T-helper 17 cell (primary cell): ENCODE data around the gene SARS2. TPM values are rescaled to one million over a fixed set of nuclear protein-coding genes. Genes with fewer than 3 reads are reported as not detected.

Experiments
- ATAC-seq: fragments of 150-1000 bp; cut with Tn5 transposase; 2 replicates; pipeline ENCODE4 v1.10.0; 2021; ENCODE audit warnings: mild to moderate bottlenecking, moderate library complexity
- DNase-seq, 3 donors: peaks; one replicate each; pipeline versions ENCODE4 v3.0.0 to v3.0.0-alpha.2; 2020 to 2021
- H3K9me3 ChIP-seq: one replicate; pipeline ENCODE4 v1.7.0; 2013; ENCODE audit warnings: low read length, mild to moderate bottlenecking; ENCODE audit not compliant: control insufficient read depth, poor library complexity, severe bottlenecking
- H3K27ac Mint-ChIP-seq: one replicate; pipeline ENCODE4 v1.8.0; 2022; ENCODE audit warnings: mild to moderate bottlenecking, moderate library complexity, mixed read lengths
- H3K27me3 Mint-ChIP-seq: one replicate; pipeline ENCODE4 v1.8.0; 2022; ENCODE audit warnings: mixed read lengths
- H3K36me3 Mint-ChIP-seq: one replicate; pipeline ENCODE4 v1.8.0; 2022; ENCODE audit warnings: low read depth, mixed read lengths
- H3K4me1 Mint-ChIP-seq: one replicate; pipeline ENCODE4 v1.8.0; 2022; ENCODE audit warnings: mild to moderate bottlenecking, mixed read lengths
- H3K4me3 Mint-ChIP-seq: one replicate; pipeline ENCODE4 v1.8.0; 2022; ENCODE audit warnings: mild to moderate bottlenecking, moderate library complexity, mixed read lengths
- total RNA-seq, 4 donors: library from RNA in 2 of 4; stranded (reverse) in 2 of 4; gene quantifications; one replicate each; pipeline ENCODE4 v1.2.3 and lab custom pipeline; 2022 to 2026

Gene SARS2
- total RNA-seq, 2 donors from 2014 or later = 18.6 to 19.5 TPM

DNA sequence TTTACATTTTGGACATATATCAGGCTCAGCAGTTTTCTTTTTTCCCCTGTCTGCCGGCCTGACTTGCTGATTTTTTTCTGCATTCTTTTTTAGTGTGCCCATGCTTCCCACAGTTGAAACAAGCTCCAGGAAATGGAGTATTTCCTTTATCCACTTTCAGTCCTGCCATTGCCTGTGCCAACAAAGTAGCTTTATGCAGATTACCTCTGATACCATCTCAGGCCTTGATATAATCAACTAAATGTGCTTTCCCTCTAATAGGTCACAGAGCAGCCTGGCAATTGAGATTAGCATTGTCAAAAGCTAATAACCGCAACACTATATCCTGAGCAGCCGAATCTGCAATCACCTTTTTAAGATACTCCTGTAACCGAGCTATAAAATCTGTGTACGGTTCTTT is 9.4 kb upstream of the SARS2 start:
- no peak for DNase-seq

DNA sequence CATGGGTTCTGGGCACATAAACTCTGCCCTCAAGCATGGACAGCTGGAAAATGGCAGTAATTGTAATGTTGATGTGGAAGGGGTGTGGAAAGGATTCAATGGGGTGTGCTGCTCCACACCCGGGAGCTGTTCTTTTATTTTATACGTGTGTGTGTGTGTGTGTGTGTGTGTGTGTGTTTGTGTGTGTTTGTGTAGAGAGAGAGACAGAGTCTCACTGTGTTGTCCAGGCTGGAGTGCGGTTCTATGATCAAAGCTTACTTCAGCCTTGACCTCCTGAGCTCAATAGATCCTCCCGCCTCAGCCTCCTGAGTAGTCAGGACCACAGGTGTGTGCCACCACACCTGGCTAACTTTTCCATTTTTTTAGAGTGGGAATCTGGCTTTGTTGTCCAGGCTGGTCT is 3.0 kb upstream of the SARS2 start:
- DNase-seq (no peak), ATAC-seq (no peak)
- Mint-ChIP-seq H3K4me1 (peaks cover 18% of the 10 kb centered on the region), H3K27me3 (no peaks in the 10 kb centered on the region), H3K4me3 (no peak overlapping the region), H3K36me3 (peaks cover 3% of the 10 kb centered on the region), H3K27ac (no peak overlapping the region)
- no peaks in the 10 kb centered on the region for H3K9me3 ChIP-seq

More for the DNA sequence above, 9.4 kb upstream of the SARS2 start:
- no peaks in the 10 kb centered on the region for H3K9me3 ChIP-seq
- ATAC-seq = no peak
- no peak overlapping the region for H3K27ac Mint-ChIP-seq
- H3K4me1 Mint-ChIP-seq = peaks cover 9% of the 10 kb centered on the region
- no peaks in the 10 kb centered on the region for H3K36me3 Mint-ChIP-seq
- H3K27me3 Mint-ChIP-seq = no peaks in the 10 kb centered on the region
- H3K4me3 Mint-ChIP-seq = no peak overlapping the region

DNA sequence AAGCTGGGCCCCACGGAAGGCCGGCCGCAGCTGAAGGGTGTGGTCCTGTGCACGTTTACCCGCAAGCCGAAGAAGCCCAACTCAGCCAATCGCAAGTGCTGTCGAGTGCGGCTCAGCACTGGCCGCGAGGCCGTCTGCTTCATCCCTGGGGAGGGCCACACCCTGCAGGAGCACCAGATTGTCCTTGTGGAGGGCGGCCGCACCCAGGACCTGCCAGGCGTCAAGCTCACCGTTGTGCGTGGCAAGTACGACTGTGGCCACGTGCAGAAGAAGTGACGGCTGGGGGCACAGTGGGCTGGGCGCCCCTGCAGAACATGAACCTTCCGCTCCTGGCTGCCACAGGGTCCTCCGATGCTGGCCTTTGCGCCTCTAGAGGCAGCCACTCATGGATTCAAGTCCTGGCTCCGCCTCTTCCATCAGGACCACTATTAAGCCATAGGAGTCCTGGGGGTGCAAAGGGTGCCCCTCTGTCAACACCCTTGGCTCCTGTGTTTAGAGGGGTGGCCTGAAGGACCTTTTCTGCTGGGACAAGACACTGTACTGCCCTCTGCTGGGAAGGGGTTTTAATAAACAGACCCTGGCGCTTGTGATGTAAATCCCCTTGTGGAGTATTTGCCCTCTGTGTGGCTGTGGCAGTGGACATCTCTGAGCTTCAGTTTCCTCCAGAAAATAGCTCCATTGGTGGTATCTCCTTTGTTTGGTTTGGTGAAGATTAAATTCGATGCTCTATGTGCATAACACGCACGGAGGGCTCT is 2.0 kb upstream of the SARS2 start:
- H3K9me3 ChIP-seq = no peaks in the 10 kb centered on the region
- Mint-ChIP-seq H3K27ac (no peak overlapping the region), H3K4me3 (no peak overlapping the region), H3K36me3 (peaks cover 3% of the 10 kb centered on the region), H3K27me3 (no peaks in the 10 kb centered on the region), H3K4me1 (peaks cover 21% of the 10 kb centered on the region)
- ATAC-seq (no peak), DNase-seq (peak in 1 of 3 donors; percentile 24)

DNA sequence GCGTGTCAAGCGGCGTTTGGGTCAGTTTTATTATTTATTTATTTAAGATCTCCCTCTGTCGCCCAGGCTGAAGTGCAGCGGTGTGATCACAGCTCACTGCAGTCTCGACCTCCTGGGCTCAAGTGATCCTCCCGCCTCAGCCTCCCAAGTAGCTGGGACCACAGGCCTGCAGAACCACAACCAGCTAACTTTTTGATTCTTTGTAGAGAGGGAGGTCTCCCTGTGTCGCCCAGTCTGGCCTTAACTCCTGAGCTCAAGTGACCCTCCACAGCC is 894 bp upstream of the SARS2 start:
- peaks cover 3% of the 10 kb centered on the region for H3K36me3 Mint-ChIP-seq

DNA sequence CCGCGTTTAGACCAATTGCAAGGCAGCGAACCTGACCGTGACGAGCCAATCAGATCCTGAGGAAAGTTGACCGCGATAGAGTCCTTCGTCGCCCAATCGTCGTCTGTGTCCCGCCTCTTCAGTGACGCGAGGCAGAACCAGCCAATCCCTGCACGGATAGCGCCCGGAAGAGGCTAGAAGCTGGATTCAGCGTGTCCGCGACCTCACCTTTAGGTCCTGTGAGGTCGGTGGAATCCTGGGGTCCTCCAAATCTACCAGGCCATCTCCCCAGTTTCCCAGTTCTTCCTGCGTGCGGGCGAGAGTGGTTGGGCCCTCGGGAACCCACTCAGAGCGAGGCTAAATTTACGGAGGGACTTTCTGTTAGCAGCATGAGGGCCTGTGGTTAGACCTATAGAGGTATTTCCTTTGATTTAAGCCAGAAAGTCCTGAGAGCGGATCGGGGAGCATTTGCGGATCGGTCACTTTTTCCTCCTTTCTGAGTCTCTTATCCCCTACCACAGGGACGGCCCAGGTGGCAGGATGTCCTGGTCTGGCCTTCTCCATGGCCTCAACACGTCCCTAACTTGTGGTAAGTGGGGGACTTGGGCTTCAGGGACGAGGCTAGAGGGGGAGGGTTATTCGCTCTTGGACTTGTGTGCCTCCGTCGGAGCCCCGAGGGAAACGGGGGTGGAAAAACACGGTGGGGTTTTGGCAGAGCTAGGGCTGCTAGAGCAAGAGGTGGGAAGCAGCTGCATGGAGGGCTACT is 385 bp upstream of the SARS2 start, which contains the start of gene MRPS12:
MRPS12 (plus strand) TSS at position 169 of the 745 bp plus-strand sequence; CDS start at position 520, 351 bp downstream.
- H3K27ac Mint-ChIP-seq = peak within 1 kb of the TSS; percentile 99
- peaks cover 3% of the 10 kb centered on the region for H3K36me3 Mint-ChIP-seq
- no peaks in the 10 kb centered on the region for H3K27me3 Mint-ChIP-seq
- H3K4me3 Mint-ChIP-seq = peak within 1 kb of the TSS; percentile 97
- ATAC-seq = peak; percentile 95
- no peaks in the 10 kb centered on the region for H3K9me3 ChIP-seq
- peak; percentile 92 to 96 (median 96) for DNase-seq
- H3K4me1 Mint-ChIP-seq = peaks cover 21% of the 10 kb centered on the region

More for the DNA sequence above, 894 bp upstream of the SARS2 start:
- H3K27me3 Mint-ChIP-seq = no peaks in the 10 kb centered on the region
- H3K9me3 ChIP-seq = no peaks in the 10 kb centered on the region
- ATAC-seq = no peak
- DNase-seq = no peak
- peak overlapping the region; percentile 99 for H3K27ac Mint-ChIP-seq
- peak overlapping the region; percentile 97 for H3K4me3 Mint-ChIP-seq
- peaks cover 21% of the 10 kb centered on the region for H3K4me1 Mint-ChIP-seq

DNA sequence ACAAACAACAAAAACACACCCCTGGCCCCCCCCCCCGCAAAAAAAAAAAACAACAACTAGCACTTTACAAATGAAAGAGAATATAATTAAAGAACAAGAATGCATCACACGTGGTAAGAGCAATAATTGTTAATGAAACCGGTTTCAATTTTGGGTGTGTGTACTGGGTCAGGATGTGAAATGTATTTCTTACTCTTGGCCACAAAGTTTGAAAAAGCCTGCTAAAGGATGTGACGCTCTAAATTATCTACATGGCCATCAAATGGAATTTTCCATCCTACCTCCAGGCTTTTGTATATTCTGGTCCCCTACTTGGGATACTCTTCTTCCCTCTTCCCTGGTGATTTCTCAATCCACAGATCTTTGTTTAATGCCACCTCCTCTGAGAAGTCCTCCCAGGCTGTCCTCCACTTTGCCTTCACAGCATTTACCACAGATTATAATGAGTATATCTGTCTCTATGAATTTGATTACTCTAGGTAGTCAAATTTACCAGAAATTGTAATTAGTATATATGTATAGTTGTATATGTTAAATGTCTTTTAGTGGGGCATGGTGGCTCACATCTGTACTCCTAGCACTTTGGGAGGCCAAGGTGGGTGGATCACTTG is 2.1 kb downstream of the SARS2 start:
- Mint-ChIP-seq H3K36me3 (no peaks in the 10 kb centered on the region), H3K27ac (peak overlapping the region; percentile 80), H3K27me3 (no peaks in the 10 kb centered on the region), H3K4me1 (peaks cover 20% of the 10 kb centered on the region), H3K4me3 (peak overlapping the region; percentile 32)
- no peak for ATAC-seq
- DNase-seq = no peak
- no peaks in the 10 kb centered on the region for H3K9me3 ChIP-seq

DNA sequence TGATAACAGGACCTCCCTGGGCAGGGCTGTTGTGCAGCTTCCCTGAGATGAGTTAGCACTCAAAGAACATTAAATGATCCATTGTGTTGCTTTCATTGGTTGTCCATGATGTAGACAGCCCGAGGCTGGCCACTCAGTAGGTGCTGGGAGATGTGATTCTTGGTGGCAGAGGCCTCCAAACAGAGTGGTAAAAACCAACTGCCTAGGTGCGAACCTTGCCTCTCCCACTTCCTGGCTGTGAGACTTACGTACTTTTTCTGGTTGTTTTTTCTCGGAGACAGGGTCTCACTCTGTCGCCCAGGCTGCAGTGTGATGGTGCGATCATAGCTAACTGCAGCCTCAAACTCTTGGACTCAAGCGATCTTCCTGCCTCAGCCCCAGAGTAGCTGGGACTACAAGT is 6.2 kb downstream of the SARS2 start:
- no peaks in the 10 kb centered on the region for H3K9me3 ChIP-seq
- DNase-seq = no peak
- H3K27ac Mint-ChIP-seq = no peak overlapping the region
- H3K4me3 Mint-ChIP-seq = no peak overlapping the region
- no peaks in the 10 kb centered on the region for H3K27me3 Mint-ChIP-seq
- peaks cover 4% of the 10 kb centered on the region for H3K4me1 Mint-ChIP-seq
- no peak for ATAC-seq
- H3K36me3 Mint-ChIP-seq = no peaks in the 10 kb centered on the region

DNA sequence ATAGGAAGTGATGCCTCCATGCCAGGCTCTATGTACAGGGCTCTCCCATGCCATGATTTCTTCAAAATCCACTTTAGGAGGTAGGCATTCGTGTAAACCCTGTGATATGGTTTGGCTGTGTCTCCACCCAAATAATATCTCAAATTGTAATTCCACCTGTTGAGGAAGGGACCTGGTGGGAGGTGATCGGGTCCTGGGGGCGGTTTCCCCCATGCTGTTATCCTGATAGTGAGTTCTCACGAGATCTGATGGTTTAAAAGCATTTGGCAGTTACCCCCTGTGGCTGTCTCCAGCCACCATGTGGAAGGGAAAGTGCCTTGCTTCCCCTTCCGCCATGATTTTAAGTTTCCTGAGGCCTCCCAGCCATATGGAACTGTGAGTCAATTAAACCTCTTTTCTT is 8.1 kb downstream of the SARS2 start:
- Mint-ChIP-seq H3K27ac (no peak overlapping the region), H3K4me1 (no peaks in the 10 kb centered on the region), H3K4me3 (no peak overlapping the region), H3K27me3 (no peaks in the 10 kb centered on the region), H3K36me3 (no peaks in the 10 kb centered on the region)
- no peak for DNase-seq
- H3K9me3 ChIP-seq = no peaks in the 10 kb centered on the region
- ATAC-seq = no peak

DNA sequence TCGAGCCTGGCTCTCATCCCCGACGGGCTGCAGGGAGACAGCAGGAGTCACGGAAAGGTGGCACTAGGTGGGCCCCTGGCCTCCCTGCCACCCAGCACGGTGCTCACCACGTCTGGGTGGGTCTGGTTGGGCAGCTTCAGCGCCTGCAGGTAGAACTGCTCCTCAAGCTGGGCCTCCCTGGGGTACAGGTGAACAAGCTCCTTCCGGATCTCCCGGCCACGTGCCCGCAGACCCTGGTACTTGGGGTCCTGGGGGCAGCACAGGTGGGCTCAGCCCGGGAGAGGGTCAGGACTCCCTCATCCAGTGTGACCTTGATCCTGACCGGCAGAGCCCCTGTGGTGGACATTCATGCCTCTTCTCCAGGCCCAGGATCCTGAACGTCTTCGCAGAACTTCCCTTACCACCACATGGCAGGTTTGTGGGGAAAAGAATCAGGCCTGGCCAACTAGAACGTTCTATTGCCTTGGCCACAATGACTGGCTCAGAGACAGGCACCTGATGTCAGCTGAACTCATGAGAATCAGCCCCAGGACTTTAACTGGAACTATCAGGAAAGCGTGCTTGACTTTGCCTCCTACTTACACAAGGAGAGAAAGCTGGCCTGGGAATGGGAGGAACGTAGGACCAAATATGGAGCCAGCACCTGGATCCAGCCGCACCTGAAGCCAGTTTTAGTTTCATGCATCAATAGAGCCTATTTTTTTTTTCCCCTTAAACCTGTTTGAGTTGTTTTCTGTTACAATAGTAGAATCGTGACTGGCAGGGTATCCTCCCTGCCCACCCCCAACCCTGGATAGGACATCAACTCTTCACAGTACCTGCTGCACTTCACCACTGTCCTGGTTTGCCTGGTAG is 8.9 kb downstream of the SARS2 start:
- no peak for DNase-seq

DNA sequence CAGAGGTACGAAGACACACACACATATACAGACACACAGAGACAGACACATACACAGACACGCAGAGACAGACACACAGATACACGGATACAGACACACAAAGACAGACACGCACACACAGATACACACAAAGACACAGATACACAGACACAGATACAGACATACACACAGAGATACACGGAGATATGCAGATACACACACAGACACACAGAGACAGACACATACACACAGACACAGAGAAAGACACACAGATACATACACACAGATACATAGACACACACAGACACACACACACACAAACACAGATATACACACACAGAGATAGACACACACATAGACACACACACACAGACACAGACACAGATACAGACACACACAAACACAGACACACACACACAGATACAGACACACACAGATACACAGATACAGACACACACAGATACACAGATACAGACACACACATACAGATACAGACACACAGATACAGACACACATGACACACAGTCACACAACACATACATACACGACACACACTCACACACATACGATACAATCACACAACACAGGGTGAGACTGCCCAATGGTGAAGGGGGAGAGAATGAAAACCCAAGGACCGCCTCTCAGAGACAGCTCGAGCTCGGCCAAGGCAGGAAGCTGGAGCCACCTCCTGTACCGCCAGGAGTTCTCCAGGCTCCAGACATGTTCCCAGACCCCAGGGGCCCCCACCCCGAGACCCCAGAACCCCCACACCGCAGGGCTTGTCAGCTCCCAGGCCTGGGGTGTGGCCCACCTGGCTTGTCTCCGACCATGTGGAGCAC is 9.8 kb downstream of the SARS2 start:
- Mint-ChIP-seq H3K27ac (no peak overlapping the region), H3K36me3 (no peaks in the 10 kb centered on the region), H3K4me1 (no peaks in the 10 kb centered on the region), H3K27me3 (no peaks in the 10 kb centered on the region), H3K4me3 (no peak overlapping the region)
- no peaks in the 10 kb centered on the region for H3K9me3 ChIP-seq
- DNase-seq (no peak), ATAC-seq (no peak)

More for the DNA sequence above, 8.9 kb downstream of the SARS2 start:
- no peaks in the 10 kb centered on the region for H3K9me3 ChIP-seq
- no peak for ATAC-seq
- Mint-ChIP-seq H3K4me3 (no peak overlapping the region), H3K27ac (no peak overlapping the region), H3K36me3 (no peaks in the 10 kb centered on the region), H3K27me3 (no peaks in the 10 kb centered on the region), H3K4me1 (no peaks in the 10 kb centered on the region)

DNA sequence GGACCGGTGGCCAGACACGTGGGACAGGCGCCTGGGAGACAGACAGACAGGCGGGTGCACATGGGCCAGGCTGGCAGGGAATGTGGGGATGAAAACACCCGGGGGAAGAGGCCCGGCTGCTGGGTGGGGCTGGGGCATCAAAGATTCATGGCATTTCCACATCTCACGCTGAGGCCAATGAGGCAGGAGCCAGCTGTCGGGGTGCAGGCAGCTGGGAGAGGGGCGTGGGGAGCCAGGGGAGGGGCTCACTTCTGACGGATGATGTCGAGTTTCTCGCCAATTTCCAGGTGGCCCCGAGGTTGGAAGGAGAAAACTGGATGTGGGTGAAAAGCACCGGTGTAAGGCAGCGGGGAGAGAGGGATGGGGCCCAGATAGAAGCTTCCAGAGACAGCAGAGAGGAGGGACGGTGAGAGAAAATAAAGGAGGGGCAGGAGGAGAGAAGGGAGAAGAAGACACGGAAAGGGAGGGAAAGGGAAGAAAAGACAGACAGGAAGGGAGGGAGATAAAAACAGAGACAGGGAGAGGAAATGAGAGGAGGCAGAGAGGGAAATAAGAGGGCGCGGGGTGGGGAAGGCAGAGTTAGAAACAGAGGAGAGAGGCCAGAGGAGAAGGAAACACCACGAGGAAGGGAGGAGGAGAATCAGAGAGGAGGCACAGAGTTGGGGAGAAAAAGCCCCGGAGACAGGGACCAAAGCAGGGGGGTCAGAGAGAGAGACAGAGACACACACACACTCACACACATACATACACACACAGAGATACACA is 10.5 kb downstream of the SARS2 start:
- no peak overlapping the region for H3K4me3 Mint-ChIP-seq
- H3K36me3 Mint-ChIP-seq = no peaks in the 10 kb centered on the region
- no peaks in the 10 kb centered on the region for H3K4me1 Mint-ChIP-seq
- H3K9me3 ChIP-seq = no peaks in the 10 kb centered on the region
- ATAC-seq (no peak), DNase-seq (no peak)
- peak overlapping the region; percentile 27 for H3K27ac Mint-ChIP-seq
- no peaks in the 10 kb centered on the region for H3K27me3 Mint-ChIP-seq

DNA sequence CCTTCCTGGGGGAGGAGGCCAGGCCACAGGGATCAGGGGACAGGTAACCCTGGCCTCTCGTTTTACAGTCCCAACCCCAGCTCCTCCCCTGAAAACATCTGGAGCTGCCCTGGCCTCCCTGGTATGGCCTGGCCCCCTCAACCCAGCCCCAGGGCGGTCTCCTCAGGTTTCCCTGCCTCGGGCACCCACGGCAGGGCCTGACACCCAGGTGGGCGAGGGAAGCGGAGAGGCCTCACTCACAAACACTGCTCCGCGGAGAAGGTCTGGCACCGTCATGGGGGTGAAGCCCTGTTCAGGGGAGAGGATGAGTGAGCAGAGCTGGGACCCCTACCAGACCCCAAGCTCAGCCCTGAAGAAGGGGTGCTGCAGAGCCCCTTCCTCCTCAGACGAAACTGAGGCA is 12.0 kb downstream of the SARS2 start:
- Mint-ChIP-seq H3K27ac (no peak overlapping the region), H3K36me3 (no peaks in the 10 kb centered on the region), H3K4me1 (peaks cover 2% of the 10 kb centered on the region), H3K4me3 (no peak overlapping the region), H3K27me3 (no peaks in the 10 kb centered on the region)
- H3K9me3 ChIP-seq = no peaks in the 10 kb centered on the region
- no peak for ATAC-seq
- no peak for DNase-seq
